Osteoblast (primary cell): ENCODE measurements around the gene SDSL. TPM values are rescaled to one million over a fixed set of nuclear protein-coding genes. Genes with fewer than 3 reads are reported as not detected.

ENCODE experiments used
- DNase-seq: peaks from one replicate; pipeline ENCODE4 v3.0.0; 2011; ENCODE audit warnings: low spot score, mixed read lengths; ENCODE audit not compliant: insufficient read length; ENCODE audit errors: missing footprints
- H2AFZ ChIP-seq: 2 replicates; pipeline ENCODE4 v1.6.0; 2011; ENCODE audit warnings: mild to moderate bottlenecking, low read length
- H3K27ac ChIP-seq: 2 replicates; pipeline ENCODE4 v1.5.1; 2011; ENCODE audit warnings: mild to moderate bottlenecking, low read depth, low read length, moderate library complexity
- H3K27me3 ChIP-seq: 2 replicates; pipeline ENCODE4 v1.6.0; 2012; ENCODE audit warnings: mild to moderate bottlenecking, control low read depth, inconsistent platforms, low read length, moderate library complexity; ENCODE audit not compliant: insufficient read depth
- H3K36me3 ChIP-seq: 2 replicates; pipeline ENCODE4 v1.5.1; 2011; ENCODE audit warnings: mild to moderate bottlenecking, low read length, control low read depth, moderate library complexity; ENCODE audit not compliant: insufficient read depth
- H3K4me1 ChIP-seq: 2 replicates; pipeline ENCODE4 v1.5.1; 2011; ENCODE audit warnings: mild to moderate bottlenecking, low read length, control low read depth, moderate library complexity; ENCODE audit not compliant: insufficient read depth
- H3K4me2 ChIP-seq: 2 replicates; pipeline ENCODE4 v1.6.0; 2011; ENCODE audit warnings: mild to moderate bottlenecking, low read length; ENCODE audit not compliant: insufficient read depth
- H3K4me3 ChIP-seq: fragments of 200-600 bp; sonication (generic); 3 replicates; pipeline ENCODE4 v1.5.1; 2012; ENCODE audit warnings: mild to moderate bottlenecking, low read length, inconsistent platforms; ENCODE audit not compliant: insufficient read depth
- H3K79me2 ChIP-seq: 2 replicates; pipeline ENCODE4 v1.6.0; 2012; ENCODE audit warnings: mild to moderate bottlenecking, low read length, control low read depth, inconsistent platforms; ENCODE audit not compliant: insufficient read depth
- H3K9me3 ChIP-seq: 2 replicates; pipeline ENCODE4 v1.5.1; 2011; ENCODE audit warnings: low read depth, low read length, control low read depth
- H4K20me1 ChIP-seq: 2 replicates; pipeline ENCODE4 v1.6.0; 2012; ENCODE audit warnings: mild to moderate bottlenecking, low read length, control low read depth; ENCODE audit not compliant: insufficient read depth
- CTCF ChIP-seq: IDR thresholded peaks from 2 replicates; pipeline ENCODE4 v1.5.1; 2011; ENCODE audit warnings: mild to moderate bottlenecking, low read depth, low read length, moderate library complexity; ENCODE audit errors: extremely low read depth
- total RNA-seq: library from RNA; depleted of rRNA; stranded (reverse); fragments of >200 nt; gene quantifications from 2 replicates; pipeline ENCODE4 v1.2.3, GENCODE V29; 2012

The SDSL gene
- total RNA-seq, 1 donor: 6.5 TPM

DNA sequence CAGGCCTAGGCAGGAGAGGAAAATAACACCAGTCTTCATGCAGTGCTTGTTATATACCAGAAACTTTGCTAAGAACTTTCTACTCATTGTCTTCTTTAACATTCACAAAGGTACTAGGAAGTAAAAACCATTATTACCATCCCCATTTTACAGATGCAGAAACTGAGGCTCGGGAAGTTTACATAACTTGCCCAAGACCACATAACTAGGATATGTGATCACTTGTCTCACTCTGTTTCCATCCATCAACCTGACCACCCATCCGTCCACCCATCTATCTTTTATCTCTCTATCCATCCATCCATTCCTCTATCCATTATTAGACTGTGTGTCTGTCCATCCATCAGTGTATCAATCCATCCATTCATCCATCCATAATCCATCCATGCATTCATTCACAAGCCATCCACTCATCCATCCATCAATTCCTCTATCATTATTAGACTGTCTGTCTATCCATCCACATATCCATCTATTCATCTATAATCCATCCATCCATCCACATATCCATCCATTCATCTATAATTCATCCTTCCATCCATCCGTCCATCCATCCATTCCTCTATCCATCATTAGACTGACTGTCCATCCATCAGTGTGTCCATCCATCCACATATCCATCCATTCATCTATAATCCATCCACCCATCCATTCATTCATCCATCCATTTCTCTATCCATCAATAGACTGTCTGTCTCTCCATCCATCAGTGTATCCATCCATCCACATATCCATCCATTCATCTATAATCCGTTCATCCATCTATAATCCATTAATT, 16.5 kb downstream of the SDSL start:
- Histone ChIP-seq H2AFZ (no peak overlapping the region), H3K27ac (no peak overlapping the region), H3K4me1 (no peaks in the 10 kb centered on the region), H3K4me3 (no peak overlapping the region), H3K36me3 (no peaks in the 10 kb centered on the region), H3K9me3 (no peaks in the 10 kb centered on the region), H3K27me3 (no peaks in the 10 kb centered on the region), H4K20me1 (no peaks in the 10 kb centered on the region), H3K79me2 (no peaks in the 10 kb centered on the region), H3K4me2 (no peak overlapping the region)
- no peak for TF ChIP-seq CTCF
- no peak for DNase-seq

- no peaks in the 10 kb centered on the region for H3K4me1 ChIP-seq
- no peaks in the 10 kb centered on the region for H3K79me2 ChIP-seq
- H3K27ac ChIP-seq: no peak overlapping the region
- H4K20me1 ChIP-seq: no peaks in the 10 kb centered on the region
- TF ChIP-seq CTCF: no peak
- no peaks in the 10 kb centered on the region for H3K9me3 ChIP-seq
- H3K36me3 ChIP-seq: no peaks in the 10 kb centered on the region
- no peak overlapping the region for H3K4me3 ChIP-seq
- H3K4me2 ChIP-seq: no peak overlapping the region
- no peak overlapping the region for H2AFZ ChIP-seq
- peaks cover 1% of the 10 kb centered on the region for H3K27me3 ChIP-seq
- no peak for DNase-seq
Measured at GRCh38 chr12:113439301-113439597, 17.1 kb downstream of the SDSL start.

DNA sequence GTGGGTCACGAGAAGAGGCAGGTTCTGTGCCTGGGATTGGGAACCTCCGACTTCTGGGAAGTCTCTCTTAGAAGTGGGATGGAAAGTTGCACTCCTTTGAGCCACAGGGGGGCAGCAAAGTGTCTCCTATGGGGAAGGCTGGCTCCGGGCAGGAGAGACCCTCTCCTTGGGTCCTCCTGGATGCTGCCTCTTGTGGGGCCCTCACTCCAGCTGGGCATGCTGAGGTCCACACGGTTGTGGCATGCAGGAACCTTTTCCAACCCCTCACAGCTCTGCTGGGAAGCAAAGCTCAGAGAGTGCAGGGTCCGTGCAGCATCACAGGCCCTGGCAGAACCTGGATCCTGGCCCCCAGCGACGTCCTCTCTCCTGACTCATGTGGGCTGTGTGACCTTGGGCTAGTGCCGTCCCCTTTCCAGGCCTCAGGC, 17.4 kb downstream of the SDSL start:
- Histone ChIP-seq H3K9me3 (no peaks in the 10 kb centered on the region), H3K4me2 (no peak overlapping the region), H3K4me3 (no peak overlapping the region), H4K20me1 (no peaks in the 10 kb centered on the region), H2AFZ (no peak overlapping the region), H3K27ac (no peak overlapping the region), H3K79me2 (no peaks in the 10 kb centered on the region), H3K36me3 (no peaks in the 10 kb centered on the region), H3K4me1 (no peaks in the 10 kb centered on the region), H3K27me3 (peaks cover 3% of the 10 kb centered on the region)
- TF ChIP-seq CTCF: peak; percentile 68
- DNase-seq: peak; percentile 88

GRCh38 chr12:113440336-113440735, 18.2 kb downstream of the SDSL start:
- Histone ChIP-seq H3K4me2 (no peak overlapping the region), H3K27me3 (peaks cover 3% of the 10 kb centered on the region), H3K9me3 (no peaks in the 10 kb centered on the region), H3K79me2 (no peaks in the 10 kb centered on the region), H3K4me1 (no peaks in the 10 kb centered on the region), H4K20me1 (no peaks in the 10 kb centered on the region), H2AFZ (no peak overlapping the region), H3K36me3 (no peaks in the 10 kb centered on the region), H3K27ac (no peak overlapping the region), H3K4me3 (no peak overlapping the region)
- DNase-seq: no peak
- no peak for TF ChIP-seq CTCF
